Measurements from ENCODE around the gene HABP4. TPM values are rescaled to one million over a fixed set of nuclear protein-coding genes. Genes with fewer than 3 reads are reported as not detected.

The HABP4 gene
- total and polyA plus RNA-seq, 9 of the 15 experiments (the other 6 are each of a cell fraction or from before 2014, with no cell fraction given): 0.38 to 2.4 (median 1.9) TPM

- TF ChIP-seq NONO (IDR thresholded peaks at IDR 0.05; ENCODE audit: low read depth in 2 of 2, low read length in 1 of 2): no peak
- TF ChIP-seq FOXJ2 (tag; IDR thresholded peaks at IDR 0.05): peak; percentile 81
- no peak for TF ChIP-seq SNIP1 (IDR thresholded peaks at IDR 0.05; ENCODE audit: low read depth)
- no peak for TF ChIP-seq HNRNPL (IDR thresholded peaks at IDR 0.05; ENCODE audit: low read depth, low read length)
- TF ChIP-seq NFXL1 (CRISPR knock-in tag; IDR thresholded peaks at IDR 0.05): peak; percentile 98
- TF ChIP-seq ZBTB40 (IDR thresholded peaks at IDR 0.05): 0 out of 2 replicates have a peak, but pooled peaks have one; percentile 27
- no peak for TF ChIP-seq ZBTB40 (CRISPR knock-in tag; IDR thresholded peaks at IDR 0.05)
- peak; percentile 98 for TF ChIP-seq OTX1 (CRISPR knock-in tag; IDR thresholded peaks at IDR 0.05)
- TF ChIP-seq HNRNPUL1 (IDR thresholded peaks at IDR 0.05; ENCODE audit: low read length): no peak
- TF ChIP-seq LEF1 (IDR thresholded peaks at IDR 0.05): no peak
- TF ChIP-seq ZNF79 (CRISPR knock-in tag; IDR thresholded peaks at IDR 0.05; ENCODE audit: low read depth): peak; percentile 94
- TF ChIP-seq TEAD4 (IDR thresholded peaks at IDR 0.05; ENCODE audit: low read length): no peak
- no peak for TF ChIP-seq TEAD4 (CRISPR knock-in tag; IDR thresholded peaks at IDR 0.05; ENCODE audit: borderline replicate concordance)
- peak; percentile 97 for TF ChIP-seq KDM2B (CRISPR knock-in tag; IDR thresholded peaks at IDR 0.05)
- no peak for TF ChIP-seq CHAMP1 (IDR thresholded peaks at IDR 0.05)
- peak; percentile 95 for TF ChIP-seq MTF1 (CRISPR knock-in tag; IDR thresholded peaks at IDR 0.05; ENCODE audit: borderline replicate concordance)
- TF ChIP-seq ELF2 (CRISPR knock-in tag; IDR thresholded peaks at IDR 0.05): peak; percentile 81
- no peak for TF ChIP-seq FIP1L1 (IDR thresholded peaks at IDR 0.05; ENCODE audit: low read depth, low read length, poor library complexity, severe bottlenecking)
These were observed 29.3 kb upstream of the HABP4 start (continued) for GRCh38 chr9:96420468-96421219.
